GM19395 (cell line): ENCODE results near the gene HIGD2B.
"Not testable (repeated sequence)": the region's sequence is repeated elsewhere in the genome, so short reads cannot be mapped to it uniquely, and the experiment has no call there.

Experiments
- ATAC-seq: cut with Tn5 transposase; IDR thresholded peaks from one replicate; pipeline ENCODE4 v1.9.1; 2021; ENCODE audit warnings: mild to moderate bottlenecking, moderate library complexity; ENCODE audit not compliant: unreplicated experiment

Gene HIGD2B, protein sequence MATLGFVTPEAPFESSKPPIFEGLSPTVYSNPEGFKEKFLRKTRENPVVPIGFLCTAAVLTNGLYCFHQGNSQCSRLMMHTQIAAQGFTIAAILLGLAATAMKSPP

DNA sequence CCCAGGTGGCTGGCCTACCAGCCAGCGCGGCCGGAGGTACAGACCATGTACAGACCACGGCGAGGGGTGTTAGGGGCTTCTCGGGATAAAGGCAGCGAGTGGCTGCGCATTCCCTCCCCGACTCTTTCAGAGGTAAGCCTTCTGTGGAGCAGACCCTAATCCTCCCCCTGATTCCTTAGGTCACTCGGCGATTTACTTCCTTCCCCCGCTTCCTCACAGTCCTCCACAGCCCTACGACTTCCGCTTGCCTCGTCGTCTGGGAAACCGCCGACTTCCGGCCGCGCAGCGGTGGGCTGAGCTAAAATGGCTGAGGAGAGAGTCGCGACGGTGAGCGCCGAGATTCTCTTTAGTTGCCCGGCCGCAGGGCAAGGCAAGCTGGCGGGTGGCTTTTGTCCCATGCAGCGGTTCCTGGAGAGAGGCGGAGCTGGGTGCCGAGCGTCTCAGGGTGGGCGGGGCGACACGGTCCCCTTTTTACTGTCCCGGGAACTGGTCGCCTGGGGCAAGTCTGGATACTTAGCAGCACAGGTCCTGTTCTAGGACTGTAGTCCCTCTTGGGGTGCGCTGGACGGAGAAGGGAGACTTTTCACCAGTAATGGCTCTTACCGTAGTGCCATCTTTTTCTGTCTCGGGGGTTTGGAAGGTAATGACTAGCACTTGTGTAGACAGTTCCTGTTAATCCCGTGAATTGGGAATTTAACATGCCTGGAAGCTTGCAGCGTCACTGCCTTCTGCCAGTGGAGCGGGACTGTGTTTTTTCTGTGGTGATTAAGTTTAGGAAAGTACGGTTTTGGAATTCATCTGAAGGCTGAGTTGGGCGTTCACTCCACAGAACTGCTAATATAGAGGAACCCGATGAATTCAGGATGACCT is at the start of gene HIGD2B, which contains the start of gene BBS4:
Gene HIGD2B, minus strand, starts transcription at position 258 of the 870 bp plus-strand sequence. CDS start 9,808 bp downstream, outside the sequence.
Gene BBS4, plus strand, starts transcription at position 283 of the 870 bp plus-strand sequence. Its CDS starts 21 bp downstream, at position 304.
- ATAC-seq: peak; percentile 97

DNA sequence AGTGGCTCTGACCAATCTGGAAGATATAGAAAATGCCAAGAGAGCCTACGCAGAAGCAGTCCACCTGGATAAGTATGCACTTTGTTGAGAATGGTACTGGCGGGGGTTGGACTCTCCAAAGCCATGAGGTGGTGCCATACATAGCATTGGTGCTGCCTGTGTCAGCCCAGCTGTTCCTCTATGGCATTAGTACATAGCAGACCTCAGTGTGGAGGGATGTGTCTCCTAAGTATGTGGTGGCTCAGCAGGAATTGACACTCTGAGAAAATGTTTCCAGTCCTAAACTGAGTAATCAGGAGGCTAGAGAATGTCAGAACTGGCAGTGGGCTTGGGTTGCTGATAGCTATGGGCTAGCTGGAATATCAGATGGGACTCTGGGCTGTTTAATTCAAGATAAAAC is 49.1 kb upstream of the HIGD2B start:
- ATAC-seq: no peak

DNA sequence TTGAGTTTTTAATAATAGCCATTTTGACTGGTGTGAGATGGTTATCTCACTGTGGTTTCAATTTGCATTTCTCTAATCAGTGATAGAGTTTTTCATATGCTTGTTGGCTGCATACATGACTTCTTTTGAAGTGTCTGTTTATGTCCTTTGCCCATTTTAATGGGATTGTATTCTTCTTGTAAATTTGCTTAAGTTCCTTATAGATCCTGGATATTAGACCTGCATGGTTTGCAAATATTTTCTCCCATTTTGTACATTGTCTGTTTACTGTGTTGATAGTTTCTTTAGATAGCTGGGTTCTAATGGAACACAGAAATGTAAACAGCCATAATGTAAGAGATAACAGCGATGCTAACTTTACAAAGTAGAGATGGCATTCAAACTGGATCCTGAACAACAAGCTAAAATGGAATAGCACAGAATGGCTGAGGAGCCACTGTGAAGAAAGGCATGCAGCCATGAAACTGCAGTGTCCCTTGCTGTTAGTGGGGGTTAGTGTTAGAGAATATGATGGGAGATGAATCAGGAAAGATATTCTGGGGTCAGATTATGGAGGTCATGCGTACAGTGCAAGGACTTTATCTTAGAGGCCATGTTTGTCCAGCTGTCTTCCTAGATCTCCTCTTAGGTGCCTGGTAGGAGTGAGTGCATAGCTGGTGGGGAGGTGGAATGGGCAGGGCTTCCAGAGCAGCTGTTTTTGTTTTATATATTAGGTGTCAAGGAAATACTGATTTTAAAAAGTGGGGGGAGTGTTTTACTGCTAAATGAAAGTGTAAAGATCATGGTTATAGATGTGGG is 48.2 kb upstream of the HIGD2B start:
- ATAC-seq: no peak

DNA sequence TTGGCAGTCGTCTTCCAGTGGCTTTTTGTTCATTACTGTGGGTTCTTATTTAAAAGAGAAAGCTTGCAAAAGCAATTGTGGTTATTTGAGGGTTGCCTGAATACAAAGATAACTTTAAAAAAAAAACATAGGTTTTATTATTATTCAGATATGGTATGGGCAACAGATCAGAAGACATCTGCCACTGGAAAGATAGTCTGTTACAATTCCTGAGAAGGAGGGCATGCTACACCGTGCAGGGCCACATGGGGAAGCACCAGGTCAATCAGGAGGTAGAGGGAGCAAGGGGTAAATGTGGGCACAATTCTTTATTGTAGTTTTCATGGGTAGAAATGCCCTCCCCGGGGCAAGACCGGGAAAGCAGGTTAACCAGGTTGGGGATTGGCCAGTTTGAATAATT is 46.5 kb upstream of the HIGD2B start:
- ATAC-seq: no peak

DNA sequence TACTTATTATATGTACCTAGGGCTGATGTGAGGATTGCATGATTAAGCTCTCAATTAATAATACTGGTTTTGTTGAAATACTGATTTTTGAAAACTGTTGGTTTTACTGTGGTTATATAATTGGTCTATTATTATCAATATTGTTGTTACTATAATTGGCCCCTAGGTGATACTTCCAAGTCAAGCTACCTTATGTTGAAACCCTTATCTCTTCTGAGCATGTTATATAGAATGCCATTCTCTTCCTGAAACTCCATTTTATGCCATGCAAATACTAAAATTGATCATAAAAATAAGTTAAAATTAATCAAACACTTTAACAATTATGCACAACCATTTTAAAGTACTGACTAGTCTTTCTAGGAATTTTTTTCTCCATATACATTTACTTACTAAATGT is 46.1 kb upstream of the HIGD2B start:
- ATAC-seq: no peak

DNA sequence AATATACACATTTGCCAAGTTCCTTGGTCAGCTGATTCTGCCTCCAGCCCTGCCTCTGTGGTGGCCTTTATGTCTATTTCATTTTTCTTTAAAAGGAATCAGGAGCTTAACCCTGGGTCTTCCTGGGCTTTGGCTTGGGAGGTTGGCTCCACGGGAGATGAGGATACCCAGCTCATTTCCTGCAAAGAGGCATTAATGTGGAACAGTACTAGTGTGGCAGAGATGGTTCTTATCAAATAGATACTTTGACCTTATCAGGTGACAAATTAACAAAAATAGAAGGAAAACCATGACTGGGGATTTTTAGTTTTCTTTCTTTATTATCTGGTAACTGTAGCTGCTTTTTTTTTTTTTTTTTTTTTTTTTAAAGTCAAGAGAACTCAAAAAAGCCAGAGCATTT is 42.8 kb upstream of the HIGD2B start:
- no peak for ATAC-seq

DNA sequence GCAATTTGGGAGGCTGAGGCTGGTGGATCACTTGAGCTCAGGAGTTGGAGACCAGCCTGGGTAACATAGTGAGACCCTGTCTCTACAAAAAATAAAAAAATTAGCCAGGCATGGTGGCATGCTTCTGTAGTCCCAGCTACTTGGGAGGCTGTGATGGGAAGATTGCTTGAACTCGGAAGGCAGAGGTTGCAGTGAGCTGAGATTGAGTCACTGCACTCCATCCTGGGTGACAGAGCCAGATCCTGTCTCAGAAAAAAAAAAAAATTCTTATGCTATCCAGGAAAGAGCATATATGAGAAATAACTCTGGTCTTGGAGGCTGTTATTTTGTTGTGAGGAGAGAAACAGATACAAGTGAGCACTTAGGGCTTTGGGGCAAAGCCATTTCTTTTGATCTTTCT is 42.3 kb upstream of the HIGD2B start:
- ATAC-seq: not testable (repeated sequence)

DNA sequence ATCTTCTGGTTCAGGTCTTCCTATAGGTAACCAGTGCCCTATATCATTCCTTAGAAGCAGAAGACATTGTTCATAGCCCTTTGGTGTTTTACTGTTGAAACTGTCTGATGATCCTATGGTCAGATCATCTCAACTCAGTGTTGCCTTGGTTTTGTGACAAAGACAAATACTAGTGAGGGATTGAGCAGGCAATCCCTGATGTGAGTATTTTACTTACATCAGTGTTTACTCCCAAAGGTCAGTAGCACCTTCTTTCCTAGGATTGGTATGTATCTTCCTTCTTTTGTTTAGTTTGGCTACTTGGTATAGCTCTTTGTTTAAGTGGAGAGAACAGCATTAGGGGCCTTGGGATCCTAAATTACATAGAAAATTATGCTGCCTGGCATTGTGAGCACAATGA is 41.2 kb upstream of the HIGD2B start:
- no peak for ATAC-seq

DNA sequence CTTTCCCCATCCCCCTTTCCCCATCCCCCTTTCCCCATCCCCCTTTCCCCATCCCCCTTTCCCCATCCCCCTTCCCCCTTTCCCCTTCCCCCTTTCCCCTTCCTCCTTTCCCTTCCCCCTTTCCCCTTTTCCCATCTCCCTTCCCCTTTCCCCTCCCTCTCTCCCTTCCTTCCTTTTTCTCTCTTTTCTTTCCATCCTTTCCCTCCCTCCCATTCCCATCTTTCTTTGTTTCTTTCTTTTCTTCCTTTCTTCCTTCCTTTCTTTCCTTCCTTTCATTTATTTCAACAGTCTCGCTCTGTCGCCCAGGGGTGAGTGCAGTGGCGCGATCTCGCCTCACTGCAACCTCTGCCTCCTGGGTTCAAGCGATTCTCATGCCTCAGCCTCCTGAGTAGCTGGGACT is 39.9 kb upstream of the HIGD2B start:
- not testable (repeated sequence) for ATAC-seq

DNA sequence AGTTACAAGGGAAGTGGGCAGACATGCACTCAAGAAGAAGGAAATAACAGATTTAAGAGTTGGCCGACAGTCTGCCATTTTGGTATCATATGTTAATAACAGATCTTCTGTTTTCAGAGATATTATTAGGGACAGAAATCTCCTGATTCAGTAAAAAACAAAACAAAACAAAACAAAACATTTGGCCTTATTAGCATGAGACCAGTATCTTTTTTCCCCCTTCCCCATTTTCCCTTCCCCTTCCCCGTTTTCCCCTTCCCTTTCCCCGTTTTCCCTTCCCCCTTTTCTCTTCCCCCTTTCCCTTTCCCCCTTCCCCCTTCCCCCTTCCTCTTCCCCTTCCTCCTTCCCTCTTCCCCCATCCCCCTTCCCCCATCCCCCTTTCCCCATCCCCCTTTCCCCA is 39.5 kb upstream of the HIGD2B start:
- no peak for ATAC-seq

DNA sequence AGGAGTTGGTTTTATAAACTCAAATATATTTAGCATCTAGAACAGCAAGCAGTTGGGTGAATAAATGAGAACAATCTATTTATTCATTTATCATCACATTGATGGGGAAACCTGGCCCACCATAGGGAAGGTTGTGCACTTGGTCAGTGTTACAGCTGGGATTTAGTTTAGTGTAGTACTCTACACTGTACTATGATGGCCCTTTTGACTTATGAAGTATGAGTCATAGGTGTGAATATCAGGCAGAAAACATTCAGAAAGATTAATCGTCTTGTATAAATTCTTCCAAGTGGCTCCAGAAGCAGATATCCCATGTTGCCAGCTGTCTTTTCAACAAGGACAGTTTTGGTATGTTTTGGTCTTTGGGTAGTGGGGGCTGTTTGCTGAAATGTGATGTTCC is 38.0 kb upstream of the HIGD2B start:
- ATAC-seq: no peak

DNA sequence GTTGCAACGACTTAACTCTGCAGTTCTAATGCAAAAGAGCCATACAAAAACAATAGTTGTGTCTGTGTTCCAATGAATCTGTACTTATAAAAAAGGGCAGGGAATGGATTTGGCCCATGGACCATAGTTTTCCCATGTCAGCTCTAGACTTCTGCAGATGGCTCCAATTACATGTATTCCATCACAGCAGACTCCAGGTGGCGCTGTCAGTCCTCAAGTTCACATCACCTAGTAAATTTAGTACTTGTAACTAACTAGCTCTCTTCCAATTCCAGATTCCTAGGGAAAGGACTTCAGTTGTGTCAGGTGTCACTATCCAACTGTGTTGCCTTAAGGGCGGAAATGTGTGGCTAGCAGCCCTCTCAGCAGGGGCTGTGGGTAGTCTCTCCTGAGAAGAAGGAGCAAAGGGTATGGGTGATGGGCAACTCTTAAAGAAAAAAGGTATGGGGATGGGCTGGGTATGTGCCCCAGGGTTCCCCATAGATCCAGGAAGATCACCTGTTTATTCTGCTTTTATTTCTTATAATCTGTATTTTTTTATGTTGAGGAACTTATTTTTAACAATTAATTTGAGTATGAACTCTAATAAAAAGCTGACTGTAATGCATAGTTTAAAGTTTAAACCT is 36.2 kb upstream of the HIGD2B start:
- ATAC-seq: no peak

DNA sequence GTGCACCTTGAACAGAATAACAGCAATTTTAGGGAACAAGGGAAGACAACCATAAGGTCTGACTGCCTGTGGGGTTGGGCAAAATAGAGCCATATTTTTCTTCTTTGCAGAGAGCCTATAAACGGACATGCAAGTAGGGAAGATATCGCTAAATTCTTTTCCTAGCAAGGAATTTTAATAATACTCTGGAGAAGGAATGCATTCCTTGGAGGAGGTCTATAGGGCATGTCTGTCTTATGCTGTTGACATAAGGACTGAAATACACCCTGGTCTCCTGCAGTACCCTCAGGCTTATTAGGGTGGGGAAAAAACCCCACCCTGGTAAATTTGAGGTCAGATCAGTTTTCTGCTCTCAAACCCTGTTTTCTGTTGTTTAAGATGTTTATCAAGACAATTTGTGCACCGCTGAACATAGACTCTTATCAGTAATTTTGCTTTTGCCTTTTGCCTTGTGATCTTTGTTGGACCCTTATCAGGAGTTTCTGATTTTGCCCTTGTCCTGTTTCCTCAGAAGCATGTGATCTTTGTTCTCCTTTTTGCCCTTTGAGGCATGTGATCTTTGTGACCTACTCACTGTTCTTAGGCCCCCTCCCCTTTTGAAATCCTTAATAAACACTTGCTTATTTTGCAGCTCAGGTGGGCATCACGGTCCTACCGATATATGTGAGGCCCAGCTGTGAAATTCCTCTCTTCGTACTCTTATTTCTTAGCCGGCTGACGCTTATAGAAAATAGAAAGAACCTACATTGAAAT is 22.7 kb upstream of the HIGD2B start:
- not testable (repeated sequence) for ATAC-seq

DNA sequence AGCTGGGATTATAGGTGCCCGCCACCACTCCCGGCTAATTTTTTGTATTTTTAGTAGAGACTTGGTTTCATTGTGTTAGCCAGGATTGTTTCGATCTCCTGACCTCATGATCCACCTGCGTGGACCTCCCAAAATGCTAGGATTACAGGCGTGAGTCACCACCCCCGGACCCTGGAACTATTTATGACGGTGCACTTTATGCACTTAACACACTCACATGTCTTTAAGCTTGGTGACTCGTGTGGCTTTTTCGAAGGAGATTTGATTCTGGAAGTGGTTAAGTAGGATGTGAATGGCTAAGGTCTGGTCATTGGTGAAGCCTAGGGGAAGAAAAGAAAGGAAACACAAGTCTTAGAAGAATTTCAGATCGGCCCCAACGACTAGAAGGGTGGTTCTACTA is 20.3 kb upstream of the HIGD2B start:
- no peak for ATAC-seq

DNA sequence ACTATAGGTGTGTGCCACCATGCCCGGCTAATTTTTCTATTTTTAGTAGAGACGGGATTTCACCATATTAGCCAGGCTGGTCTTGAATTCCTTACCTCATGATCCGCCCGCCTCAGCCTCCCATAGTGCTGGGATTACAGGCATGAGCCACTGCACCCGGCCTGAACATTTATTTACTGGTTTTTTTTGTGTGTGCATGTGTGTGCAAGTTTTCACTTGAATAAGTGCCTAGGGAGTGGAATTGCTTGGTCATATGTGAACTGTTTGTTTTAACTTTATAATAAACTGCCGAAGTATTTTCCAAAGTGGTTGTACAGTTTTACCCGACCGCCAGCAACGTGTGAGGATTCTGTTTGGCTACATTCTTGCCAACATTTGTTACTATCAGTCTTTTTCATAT is 14.1 kb upstream of the HIGD2B start:
- ATAC-seq: no peak

DNA sequence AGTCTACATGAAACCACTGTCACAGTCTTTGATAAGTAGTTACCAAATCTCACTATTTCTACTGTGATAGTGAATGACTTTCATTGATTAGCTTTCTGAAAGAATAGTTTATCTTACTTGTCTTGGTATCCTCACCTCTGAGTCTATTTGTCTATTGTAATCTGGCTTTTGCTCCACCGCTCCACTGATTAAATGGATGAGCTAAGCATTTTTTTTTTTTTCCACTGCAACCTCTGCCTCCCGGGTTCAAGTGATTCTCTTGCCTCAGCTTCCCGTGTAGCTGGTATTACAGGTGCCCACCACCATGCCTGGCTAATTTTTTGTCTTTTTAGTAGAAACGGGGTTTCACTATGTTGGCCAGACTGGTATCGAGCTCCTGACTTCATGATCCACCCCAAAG is 13.0 kb upstream of the HIGD2B start:
- no peak for ATAC-seq

DNA sequence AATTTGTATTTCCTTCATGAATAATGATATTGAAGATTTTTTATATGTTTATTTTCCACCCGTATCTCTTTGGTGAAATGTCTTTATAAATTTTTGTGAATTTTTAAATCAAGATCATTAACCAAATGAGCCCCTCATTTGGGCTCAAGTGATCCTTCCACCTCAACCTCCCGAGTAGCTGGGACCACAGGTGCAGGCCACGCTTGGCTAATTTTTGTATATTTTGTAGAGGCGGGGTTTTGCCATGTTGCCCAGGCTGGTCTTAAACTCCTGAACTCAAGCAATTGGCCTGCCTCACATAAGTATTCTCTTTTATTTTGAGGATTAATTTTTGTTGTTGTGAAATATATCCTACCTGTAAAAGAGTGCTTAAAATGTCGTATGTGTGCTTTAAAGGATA is 5.0 kb upstream of the HIGD2B start:
- no peak for ATAC-seq

DNA sequence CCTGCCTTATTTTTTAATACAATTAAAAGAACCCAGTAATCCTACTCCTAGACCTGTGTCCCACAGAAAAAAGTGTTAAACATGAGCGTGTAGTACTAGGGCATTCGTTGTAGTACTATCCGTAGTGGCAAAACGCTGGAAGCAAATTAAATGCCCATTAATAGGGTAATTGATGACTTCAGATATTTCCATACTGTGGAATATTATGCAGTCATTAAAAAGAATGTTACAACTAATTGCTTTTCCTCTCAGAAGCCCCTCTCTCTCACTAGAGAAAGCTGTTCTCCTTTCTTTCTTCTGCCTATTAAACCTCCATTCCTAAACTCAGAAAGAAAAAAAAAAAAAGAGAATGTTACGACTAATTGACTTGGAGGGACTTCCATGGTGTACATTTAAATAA is 2.7 kb upstream of the HIGD2B start:
- ATAC-seq: no peak

DNA sequence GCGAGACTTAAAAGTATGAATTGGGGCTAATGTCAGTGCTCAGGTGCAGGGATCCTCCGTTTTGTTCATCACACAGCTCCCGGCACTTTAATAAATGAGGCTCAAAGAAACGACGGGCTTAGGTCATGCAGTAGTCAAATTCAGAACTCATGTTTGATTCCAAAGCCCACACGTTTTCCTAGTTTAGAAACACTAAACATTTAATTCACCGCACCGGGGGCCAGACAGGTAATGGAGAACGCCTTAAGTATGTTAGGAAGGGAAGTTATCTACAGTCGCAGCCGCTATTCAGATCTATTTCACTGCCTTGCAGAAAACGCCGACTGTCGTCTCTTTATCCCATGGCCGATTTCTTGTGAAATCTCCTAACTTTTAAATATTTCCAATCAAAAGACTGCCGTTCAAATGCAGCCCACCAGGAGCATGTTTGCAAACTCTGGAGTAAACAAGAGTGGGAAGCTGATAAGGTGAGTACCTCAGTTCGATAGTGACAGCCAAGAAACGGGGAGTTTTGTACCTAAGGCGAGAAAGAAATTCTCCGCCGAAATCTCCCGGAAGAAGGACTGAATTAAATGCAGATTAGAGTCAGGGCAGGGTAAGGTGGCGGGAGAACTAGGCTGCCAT is 569 bp downstream of the HIGD2B start:
- ATAC-seq: no peak

DNA sequence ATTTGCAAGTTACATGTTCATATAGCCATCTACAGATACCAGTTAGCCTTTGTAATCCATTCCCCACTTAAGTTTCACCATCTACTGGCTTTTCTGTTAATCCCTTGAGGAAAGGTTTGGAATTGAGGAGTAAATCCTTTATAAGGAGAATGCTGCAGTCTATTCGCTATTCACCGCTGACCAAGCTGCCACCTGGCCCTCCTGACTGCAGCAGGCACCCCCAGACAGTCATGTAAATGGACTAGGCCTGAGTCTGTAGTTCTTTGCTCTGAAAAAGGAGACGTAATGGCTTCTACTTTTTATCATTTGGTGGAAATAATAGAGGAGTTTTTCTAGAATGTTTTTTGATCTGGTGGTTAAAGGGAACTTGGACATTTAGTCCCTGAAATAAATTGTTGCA is 3.2 kb downstream of the HIGD2B start:
- no peak for ATAC-seq
